SK-N-SH (cell line): ENCODE measurements around the gene CNPPD1.

ENCODE experiments used
- CTCF ChIP-seq: fragments of 200-600 bp; sonication (generic); IDR thresholded peaks from 2 replicates; pipeline ENCODE4 v1.6.1; 2017; ENCODE audit warnings: antibody characterized with exemption, mild to moderate bottlenecking, moderate library complexity
- EP300 ChIP-seq, 2 experiments: IDR thresholded peaks; 2 replicates each; pipeline versions ENCODE4 v1.4.0 to v1.6.1; 2012; ENCODE audit warnings: borderline replicate concordance in 1 of 2, low read depth in 1 of 2, low read length in 1 of 2
- REST ChIP-seq: IDR thresholded peaks from 2 replicates; pipeline ENCODE4 v1.6.1; 2012; ENCODE audit warnings: mild to moderate bottlenecking, low read depth, low read length, moderate library complexity
- SMC3 ChIP-seq: IDR thresholded peaks from 2 replicates; pipeline ENCODE4 v1.6.1; 2012; ENCODE audit warnings: low read depth, low read length, improper control_type of control experiment
- TAF1 ChIP-seq: IDR thresholded peaks from 2 replicates; pipeline ENCODE4 v1.6.1; 2012; ENCODE audit warnings: low read depth, mild to moderate bottlenecking, low read length, moderate library complexity, borderline replicate concordance
- USF2 ChIP-seq: fragments of 150-350 bp; IDR thresholded peaks from 2 replicates; pipeline ENCODE4 v1.6.1; 2017; ENCODE audit warnings: antibody characterized with exemption, low read length, low read depth, borderline replicate concordance

- TF ChIP-seq SMC3 (no peak), TAF1 (no peak), CTCF (no peak), REST (no peak), EP300 (IDR thresholded peaks at IDR 0.05; ENCODE audit: borderline replicate concordance in 1 of 2, low read depth in 1 of 2, low read length in 1 of 2) (no peak), USF2 (no peak)
Measured at GRCh38 chr2:219140722-219141121, 36.0 kb downstream of the CNPPD1 start.
